GM19025 (cell line): ENCODE measurements around the gene FXYD5.
"Not testable (repeated sequence)": the region's sequence is repeated elsewhere in the genome, so short reads cannot be mapped to it uniquely, and the experiment has no call there.

Experiments used
- ATAC-seq: cut with Tn5 transposase; IDR thresholded peaks from one replicate; pipeline ENCODE4 v1.9.1; 2021; ENCODE audit warnings: mild to moderate bottlenecking, low read depth, moderate library complexity; ENCODE audit not compliant: unreplicated experiment

Gene FXYD5

DNA sequence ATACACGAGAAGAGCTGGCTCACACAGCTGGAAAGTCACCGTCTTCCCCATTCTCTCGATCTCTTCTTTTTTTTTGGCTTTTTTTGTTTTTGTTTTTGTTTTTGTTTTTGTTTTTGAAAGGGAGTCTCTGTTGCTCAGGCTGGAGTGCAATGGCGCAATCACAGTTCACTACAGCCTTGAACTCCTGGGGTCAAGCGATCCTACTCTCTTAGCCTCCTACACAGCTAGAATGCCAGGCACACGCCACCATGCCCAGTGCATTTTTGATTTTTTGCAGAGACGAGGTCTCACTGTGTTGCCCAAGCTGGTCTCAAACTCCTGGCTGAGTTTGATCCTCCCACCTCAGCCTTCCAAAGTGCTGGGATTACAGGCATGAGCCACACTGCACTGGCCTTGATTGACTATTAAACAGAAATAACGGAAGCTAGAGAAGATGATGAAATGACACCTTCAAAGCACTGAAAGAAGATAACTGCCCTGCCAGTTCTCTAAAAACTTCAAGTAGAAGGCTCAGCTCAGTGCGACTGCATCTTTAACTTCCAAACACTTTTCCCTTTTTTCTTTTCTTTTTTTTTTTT is 34.9 kb upstream of the FXYD5 start:
- no peak for ATAC-seq

DNA sequence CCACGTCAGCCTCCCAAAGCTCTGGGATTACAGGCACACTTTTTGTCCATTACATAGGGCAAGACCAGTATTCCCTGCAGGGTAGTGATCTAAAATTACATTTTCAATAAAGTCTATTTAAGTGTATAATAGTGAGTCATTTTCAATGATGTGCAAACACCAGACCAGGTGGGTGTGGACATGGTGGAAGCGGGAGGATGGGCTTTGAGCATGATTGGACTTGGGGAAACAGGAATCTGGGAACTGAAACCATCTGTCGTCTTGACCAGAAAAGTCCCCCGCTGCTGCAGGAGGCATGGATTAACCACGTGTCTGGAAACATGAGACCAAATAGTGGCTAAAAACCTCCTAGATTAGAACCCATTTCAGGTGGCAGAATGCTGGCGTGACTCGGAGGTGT is 34.0 kb upstream of the FXYD5 start:
- no peak for ATAC-seq

DNA sequence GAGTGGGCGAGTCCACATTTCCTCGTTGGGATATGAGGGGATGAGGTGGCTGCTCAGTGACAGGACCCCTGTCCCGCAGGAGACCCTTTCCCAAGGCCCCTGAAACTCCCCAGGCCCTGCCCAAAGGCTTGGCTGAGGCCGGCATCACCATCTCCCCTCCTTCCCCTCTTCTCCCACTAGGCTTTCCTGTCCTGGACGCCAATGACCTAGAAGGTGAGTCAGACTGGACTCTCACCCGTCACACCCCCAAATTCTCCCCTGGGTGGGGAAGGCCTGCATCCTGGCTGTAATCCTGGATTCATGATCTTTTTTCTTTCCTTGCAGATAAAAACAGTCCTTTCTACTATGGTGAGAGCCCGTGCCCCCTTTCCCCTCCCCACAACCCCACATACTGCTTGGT is 33.6 kb upstream of the FXYD5 start:
- no peak for ATAC-seq

DNA sequence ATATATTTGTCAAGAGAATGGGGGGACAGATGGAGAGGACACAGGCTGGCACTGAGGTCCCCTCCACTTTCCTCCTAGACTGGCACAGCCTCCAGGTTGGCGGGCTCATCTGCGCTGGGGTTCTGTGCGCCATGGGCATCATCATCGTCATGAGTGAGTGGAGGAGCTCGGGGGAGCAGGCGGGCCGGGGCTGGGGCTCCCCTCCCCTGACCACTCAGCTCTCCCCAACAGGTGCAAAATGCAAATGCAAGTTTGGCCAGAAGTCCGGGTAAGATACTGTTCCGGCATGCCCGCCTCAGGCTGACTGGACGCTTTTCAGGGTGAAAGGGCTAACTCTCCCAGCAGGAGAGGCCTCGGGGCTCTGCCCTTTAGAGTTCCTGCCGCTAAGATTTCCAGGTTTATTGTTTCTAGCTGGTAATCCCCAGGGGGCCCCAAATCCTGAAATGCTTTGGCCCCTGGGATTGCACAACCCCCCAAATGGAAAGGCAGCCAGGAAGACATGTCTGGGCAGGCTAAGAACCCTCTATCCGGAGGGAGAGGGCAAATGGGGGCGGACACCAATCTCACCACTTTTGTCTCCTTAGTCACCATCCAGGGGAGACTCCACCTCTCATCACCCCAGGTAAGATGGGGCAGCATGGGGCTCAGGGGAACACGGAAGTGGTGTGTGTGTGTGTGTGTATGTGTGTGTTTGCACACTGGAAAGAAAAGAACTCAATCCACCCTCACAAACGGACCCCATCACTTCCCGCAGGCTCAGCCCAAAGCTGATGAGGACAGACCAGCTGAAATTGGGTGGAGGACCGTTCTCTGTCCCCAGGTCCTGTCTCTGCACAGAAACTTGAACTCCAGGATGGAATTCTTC is 31.6 kb upstream of the FXYD5 start:
- ATAC-seq, result no peak

DNA sequence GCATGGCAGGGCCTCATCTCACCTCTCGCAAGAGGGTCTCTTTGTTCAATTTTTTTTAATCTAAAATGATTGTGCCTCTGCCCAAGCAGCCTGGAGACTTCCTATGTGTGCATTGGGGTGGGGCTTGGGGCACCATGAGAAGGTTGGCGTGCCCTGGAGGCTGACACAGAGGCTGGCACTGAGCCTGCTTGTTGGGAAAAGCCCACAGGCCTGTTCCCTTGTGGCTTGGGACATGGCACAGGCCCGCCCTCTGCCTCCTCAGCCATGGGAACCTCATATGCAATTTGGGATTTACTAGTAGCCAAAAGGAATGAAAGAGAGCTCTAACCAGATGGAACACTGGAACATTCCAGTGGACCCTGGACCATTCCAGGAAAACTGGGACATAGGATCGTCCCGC is 31.0 kb upstream of the FXYD5 start:
- no peak for ATAC-seq

DNA sequence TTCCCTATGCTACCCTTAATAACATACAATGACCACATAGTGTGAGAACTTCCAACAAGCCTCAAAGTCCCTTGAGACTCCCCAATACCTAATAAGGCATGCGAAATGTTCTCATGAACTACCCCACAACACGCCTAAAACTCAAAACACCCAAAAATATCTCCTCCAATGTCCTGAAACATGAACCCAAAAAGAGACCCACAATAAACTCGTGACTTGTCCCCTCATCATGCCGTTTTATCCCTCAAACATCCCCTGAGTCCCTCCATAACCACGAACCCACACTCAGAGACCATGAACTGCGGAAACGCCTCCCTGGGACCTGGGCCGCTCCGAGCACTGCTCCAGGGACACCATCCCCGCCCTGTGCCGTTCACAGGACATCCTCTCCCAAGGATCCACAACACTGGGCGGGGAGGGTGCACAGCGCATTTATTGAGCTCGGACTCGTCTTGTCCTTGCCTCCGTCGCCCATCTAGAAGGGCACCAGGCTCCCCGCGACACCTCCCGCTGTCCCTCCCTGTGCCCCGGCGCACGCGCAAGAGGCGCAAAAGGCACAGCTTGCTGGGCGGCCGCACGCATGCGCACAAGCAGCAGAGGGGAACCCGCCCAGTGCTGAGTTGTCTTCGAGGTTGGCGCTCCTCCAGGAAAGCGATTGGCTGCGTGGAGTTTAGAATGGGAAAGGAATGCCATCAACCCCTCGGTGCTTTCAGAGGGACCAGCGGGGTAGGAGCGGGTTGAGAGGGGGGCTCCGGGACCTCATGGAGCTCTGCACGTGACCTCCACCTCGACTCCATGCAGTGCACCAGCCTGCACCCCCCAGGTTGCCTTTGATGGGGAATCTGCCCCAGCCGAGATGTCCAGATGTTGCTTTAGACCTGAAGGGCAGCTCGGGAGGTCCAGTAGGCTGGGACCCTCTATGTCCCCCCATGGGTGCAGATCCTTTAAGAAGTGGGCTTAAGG is 30.2 kb upstream of the FXYD5 start:
- peak; percentile 70 for ATAC-seq

DNA sequence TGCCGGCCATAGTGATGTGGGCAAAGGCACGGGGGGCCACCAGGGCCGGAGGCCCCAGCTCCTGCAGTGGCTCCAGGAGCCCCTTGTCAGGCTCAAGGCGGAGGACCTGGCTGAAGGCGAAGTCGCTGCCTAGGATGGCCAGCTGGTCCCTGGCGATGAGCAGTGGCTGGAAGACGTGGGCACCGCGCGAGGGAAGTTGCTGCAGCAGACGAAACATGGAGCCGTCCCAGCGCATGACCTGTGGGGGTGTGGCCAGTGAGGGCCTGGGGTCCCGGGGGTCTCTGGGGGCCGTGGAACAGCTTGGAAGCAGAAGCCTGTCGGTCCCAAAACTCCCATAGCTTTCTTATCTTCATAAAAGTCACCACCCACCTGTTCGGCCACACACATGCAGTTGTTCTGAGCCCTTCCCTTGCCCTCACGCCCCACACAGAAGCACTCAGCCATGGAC is 29.2 kb upstream of the FXYD5 start:
- no peak for ATAC-seq

DNA sequence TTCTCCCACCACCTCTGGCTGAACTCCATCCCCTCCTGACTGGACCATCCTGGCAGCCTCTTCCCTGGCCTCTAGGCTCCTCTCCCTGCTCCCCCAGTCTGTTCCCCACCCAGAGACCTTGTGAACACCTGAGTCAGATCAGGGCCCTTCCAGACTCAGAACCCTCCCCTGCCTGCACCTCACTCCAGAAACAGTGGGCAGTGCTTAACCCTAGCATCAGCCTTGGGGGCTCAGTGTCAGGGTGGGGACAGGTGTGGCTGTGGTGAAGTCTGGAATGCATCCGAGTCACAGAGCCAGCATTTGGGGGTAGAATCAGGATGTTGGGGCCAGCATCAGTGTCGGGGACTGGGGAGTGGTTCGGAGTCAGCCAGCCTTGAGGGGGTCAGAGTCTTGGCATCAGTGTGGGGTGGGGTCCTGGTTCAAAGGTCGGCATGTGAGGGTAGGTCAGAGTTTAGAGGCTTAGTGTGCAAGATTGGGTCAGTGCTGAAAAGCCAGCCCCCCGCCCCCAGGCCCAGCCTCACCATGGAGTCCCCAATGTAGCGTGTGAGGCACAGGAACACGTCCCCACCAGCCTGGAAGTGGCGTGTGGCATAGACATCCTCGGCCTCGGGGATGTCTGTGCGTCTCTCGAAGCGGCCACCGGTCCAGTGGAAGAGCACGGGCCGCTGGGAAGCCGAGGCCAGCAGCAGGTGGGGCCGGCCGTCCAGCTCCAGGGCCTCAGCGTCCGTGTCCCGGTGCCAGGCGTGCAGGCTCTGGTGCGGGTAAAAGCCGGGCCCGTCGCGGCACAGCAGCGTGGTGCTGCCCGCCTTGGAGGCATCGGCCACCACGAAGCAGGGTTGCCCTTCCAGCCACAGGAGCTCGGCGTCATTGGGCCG is 28.5 kb upstream of the FXYD5 start:
- ATAC-seq, result no peak

DNA sequence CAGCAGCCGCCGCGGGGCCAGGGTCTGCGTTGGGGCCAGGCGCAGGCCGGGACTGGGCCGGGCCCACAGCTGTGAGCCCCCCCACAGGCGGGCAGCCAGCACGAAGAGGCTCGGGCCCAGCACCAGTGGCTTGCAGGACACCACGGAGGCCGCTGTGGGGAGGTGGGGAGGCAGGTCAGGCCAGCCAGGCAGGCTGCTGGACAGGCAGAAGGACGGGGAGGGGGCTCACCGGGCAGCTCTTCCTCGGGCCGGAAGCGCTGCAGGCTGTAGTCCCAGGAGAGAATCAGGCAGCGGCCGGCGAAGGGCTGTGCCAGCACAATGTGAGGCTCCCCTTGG is 27.9 kb upstream of the FXYD5 start:
- no peak for ATAC-seq

DNA sequence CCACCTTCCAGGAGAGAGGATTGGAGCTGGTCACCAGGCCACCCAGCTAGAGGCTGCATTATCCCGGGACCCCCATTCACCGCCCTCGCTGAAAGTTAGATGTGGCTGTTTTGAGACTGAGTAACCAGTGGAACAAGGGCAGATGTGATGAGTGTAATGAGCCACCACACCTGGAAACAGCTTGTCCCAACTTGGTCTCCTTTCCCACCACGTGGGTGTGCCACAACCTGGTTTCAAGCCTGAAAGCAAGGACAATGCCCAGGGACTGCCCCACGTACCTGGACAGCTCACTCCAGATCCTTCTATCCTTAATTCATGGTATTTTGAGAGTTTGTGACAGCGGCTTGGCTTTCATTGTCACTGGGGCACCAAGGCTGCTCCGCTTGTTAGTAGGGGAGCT is 26.7 kb upstream of the FXYD5 start:
- no peak for ATAC-seq

DNA sequence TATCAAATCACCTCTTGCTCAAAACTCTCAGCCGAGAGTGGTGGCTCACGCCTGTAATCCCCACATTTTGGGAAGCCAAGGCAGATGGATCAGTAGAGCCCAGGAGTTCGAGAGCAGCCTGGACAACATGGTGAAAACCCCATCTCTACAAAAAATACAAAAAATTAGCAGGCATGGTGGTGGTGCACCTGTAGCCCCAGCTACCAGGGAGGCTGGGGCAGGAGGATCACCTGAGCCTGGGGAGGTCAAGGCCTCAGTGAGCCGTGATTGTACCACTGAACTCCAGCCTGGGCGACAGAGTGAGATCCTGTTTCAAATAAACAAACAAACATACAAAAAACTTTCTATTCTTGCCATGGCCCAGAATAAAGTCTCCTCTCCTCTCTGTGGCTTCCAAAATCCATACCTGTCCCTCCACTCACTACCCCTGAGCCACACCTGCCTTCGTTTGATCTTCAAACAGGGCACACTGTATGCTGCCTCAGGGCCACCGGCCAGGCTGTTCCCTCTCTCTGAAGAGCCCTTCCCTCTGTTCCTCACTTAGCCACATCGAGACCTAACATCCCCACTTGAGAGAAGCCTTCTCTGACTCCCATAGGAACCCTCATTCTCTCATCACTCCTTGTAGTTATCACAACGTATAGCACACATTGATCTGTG is 26.0 kb upstream of the FXYD5 start:
- no peak for ATAC-seq

DNA sequence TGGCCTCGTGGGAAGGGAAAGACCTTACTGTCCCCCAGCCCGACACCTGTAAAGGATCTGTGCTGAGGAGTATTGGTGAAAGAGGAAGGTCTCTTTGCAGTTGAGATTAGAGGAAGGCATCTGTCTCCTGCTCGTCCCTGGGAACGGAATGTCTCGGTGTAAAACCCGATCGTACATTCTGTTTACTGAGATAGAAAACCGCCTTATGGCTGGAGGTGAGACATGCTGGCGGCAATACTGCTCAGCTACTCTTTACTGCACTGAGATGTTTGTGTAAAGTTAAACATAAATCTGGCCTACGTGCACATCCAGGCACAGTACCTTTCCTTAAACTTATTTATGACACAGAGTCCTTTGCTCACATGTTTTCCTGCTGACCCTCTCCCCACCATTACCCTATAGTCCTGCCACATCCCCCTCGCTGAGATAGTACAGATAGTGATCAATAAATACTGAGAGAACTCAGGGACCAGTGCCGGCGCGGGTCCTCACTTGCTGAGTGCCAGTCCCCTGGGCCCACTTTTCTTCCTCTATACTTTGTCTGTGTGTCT is 24.7 kb upstream of the FXYD5 start:
- ATAC-seq, result not testable (repeated sequence)

DNA sequence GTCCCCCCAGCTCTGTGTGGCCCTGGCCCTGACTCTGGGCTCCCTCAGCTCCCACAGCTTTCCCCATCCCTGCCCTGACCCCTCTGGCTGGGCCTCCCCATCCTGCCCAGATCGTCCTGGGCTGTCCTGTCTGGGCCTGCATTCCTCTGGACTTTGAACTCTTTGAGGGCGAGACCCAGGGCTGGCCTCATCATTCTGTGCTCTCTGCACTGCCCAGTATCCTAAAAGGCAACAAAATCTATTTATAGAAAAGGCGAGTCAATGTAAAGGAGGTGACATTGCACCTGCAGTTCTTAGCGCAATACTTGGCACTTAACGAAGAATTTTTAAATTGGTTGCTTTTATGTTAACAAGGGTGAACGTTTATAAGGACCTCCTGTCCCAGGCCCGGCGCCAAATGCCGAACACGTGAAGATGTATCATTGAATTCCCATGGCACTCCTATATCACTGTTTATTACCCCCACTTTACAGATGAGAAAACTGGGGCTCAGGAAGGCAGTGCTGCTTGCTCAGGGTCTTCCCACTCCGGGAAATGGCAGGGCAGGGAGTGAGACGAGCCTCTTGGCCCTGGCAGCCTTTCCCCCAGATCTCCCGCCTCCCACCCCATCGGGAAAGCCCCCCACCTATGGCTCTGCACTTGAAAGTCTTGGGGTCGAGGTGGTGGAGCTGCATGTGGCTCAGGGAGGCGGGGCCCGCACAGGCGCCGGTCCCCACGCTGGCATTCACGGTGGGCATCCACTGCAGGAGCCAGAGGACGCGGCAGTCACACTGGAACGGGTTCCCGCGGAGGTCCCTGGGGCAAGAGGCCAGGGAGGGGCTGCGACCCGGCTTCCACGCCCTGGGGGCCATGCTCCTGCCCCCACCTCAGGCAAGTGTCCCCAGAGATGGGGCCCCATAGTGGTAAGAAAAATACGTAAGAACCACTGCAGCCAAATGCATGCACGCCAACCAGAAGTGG is 23.5 kb upstream of the FXYD5 start:
- no peak for ATAC-seq

DNA sequence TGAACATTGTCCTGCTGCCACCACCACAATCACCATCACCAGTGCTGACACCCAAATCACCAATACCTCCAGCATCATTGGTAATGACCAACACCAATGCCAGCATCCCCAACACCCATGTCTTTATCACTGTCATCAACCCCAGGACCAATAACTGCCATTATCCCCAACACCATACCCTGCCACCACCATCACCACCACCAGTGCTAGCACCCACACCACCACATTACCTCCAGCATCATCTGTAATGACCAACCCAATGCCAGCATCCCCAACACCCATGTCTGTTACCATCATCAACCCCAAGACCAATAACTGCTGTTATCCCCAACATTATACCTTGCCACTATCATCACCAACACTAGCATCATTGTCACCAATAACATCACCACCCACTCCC is 22.3 kb upstream of the FXYD5 start:
- no peak for ATAC-seq

DNA sequence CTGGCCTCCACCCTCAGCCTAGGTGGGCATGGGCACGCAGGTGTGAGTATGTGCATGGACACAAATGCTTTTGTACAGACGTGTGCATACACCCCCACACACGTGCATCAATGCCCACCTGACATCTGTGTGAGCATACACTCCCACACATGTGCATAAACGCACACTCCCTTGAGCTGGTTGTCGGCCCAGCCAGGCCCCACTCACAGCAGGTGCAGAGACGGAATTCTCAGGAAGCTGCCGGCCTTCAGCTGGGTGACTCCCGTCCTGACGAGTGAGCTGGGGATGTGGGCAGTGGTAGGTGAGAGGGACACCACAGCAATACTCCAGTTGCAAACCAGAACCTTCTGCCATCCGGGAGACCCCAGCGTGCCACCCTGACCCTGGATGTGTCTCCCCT is 20.7 kb upstream of the FXYD5 start:
- no peak for ATAC-seq

DNA sequence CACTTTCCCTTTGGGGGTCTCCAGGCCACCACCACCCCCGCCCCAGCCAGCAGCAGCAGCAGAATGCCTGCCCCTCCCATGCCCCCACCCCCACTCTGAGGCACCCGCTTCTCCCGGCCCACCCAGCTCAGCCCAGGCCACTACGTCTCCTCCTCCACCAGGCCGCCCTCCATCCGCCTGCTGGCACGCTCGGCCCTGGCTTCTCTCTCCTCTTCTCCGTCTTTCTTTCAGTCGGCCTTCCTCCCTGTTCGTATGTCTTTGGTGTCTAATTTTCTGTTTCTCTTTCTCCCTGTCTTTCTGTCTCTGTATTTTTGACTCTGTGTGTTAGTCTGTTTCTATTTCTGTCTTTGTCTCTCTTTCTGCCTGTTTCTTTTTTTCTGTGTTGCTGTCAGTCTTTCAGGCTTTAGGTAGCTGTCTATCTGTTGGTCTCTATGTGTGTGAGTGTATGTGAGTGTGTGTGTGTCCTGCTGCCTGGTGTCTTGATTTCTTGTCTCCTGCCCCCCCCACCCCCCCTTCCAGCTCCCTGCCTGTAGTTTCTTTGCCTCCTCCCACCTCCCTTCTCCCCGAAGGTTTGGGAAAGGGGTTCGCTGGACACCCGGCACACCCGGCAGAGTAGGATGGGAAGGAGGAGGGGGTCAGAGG is 19.8 kb upstream of the FXYD5 start, which contains the start of gene LGI4:
Gene LGI4, minus strand, starts transcription at position 459 of the 642 bp plus-strand sequence. Its CDS starts 379 bp downstream, at position 80.
- no peak for ATAC-seq

DNA sequence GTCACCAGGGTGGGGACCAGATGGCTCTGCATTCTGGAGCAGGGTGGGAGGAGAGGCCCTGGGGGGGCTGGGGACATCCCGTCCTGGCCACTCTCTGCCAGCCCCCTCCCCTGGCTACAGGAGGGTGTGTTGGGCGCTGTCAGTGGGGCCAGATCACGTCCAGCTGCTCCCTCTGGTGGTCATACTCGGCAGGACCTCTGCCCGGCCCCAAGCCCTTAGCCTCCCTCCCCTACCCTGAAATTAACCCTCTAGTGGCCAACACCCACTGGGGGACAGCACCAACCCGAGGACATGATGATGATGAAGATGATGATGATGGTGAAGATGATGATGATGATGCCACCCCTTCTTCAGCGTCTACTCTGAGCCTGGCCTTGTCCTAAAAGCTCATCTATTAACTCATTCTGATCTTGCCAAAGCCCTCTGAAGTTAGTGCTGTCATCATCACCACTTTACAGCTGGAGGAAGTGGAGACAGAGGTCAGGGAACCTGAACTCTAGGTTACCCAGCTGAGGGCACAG is 19.1 kb upstream of the FXYD5 start:
- no peak for ATAC-seq
